T47D (cell line): ENCODE measurements around the gene LYPD3.

Experiments
- DNase-seq, 2 experiments: peaks; one replicate each; pipeline versions ENCODE4 v3.0.0 to v3.0.0-alpha.2; 2011 to 2012; ENCODE audit warnings: low read depth in 1 of 2, low spot score in 1 of 2
- JUND ChIP-seq: IDR thresholded peaks from 2 replicates; pipeline ENCODE4 v1.6.1; 2012; ENCODE audit warnings: low read depth
- in situ Hi-C: cut with HindIII; loops from 2 replicates; pipeline ENCODE4 v1.10.0; 2016; ENCODE audit warnings: low sequenced_read_pairs, low pct_unique_long_range_greater_than_20kb

Gene LYPD3

GRCh38 chr19:43464134-43464775 lies 1.2 kb downstream of the LYPD3 start:
- DNase-seq = no peak
- no peak for TF ChIP-seq JUND
- in situ Hi-C loops = no loop called here

- in situ Hi-C loops = no loop called here
- peak; percentile 80 to 93 for DNase-seq
- no peak for TF ChIP-seq JUND
These were observed 1.9 kb downstream of the LYPD3 start for GRCh38 chr19:43463381-43464133.

- TF ChIP-seq JUND = no peak
- DNase-seq = peak in 1 of 2 experiments; percentile 96
- in situ Hi-C loops = no loop called here
These were observed 2.5 kb downstream of the LYPD3 start for GRCh38 chr19:43462785-43463380.

- in situ Hi-C loops = no loop called here
- no peak for TF ChIP-seq JUND
- DNase-seq = no peak
These were observed 3.0 kb downstream of the LYPD3 start for GRCh38 chr19:43462383-43462782.

GRCh38 chr19:43461303-43461702 lies 4.1 kb downstream of the LYPD3 start:
- no peak for TF ChIP-seq JUND
- no peak for DNase-seq
- in situ Hi-C loops = no loop called here

GRCh38 chr19:43460362-43461016 lies 4.9 kb downstream of the LYPD3 start:
- no peak for DNase-seq
- in situ Hi-C loops = no loop called here

GRCh38 chr19:43457809-43458208 lies 7.6 kb downstream of the LYPD3 start:
- TF ChIP-seq JUND = no peak
- in situ Hi-C loops = no loop called here
- DNase-seq = no peak

More at GRCh38 chr19:43460362-43461016, 4.9 kb downstream of the LYPD3 start:
- no peak for TF ChIP-seq JUND

- TF ChIP-seq JUND = no peak; the same call in 1 of the 2 replicates
These were observed 9.9 kb downstream of the LYPD3 start for GRCh38 chr19:43455321-43456113.

GRCh38 chr19:43454031-43454430 lies 11.4 kb downstream of the LYPD3 start:
- no peak for TF ChIP-seq JUND
- DNase-seq = no peak
- in situ Hi-C loops = no loop called here

More at GRCh38 chr19:43455321-43456113, 9.9 kb downstream of the LYPD3 start:
- in situ Hi-C loops = no loop called here
- DNase-seq = peak in 1 of 2 experiments; percentile 87

- in situ Hi-C loops = no loop called here
These were observed 12.8 kb downstream of the LYPD3 start for GRCh38 chr19:43452582-43452981.

GRCh38 chr19:43450545-43450997 lies 14.8 kb downstream of the LYPD3 start:
- in situ Hi-C loops = no loop called here
- TF ChIP-seq JUND = no peak
- no peak for DNase-seq

More at GRCh38 chr19:43452582-43452981, 12.8 kb downstream of the LYPD3 start:
- TF ChIP-seq JUND = no peak
- no peak for DNase-seq

GRCh38 chr19:43447655-43448054 lies 17.8 kb downstream of the LYPD3 start:
- TF ChIP-seq JUND = no peak

More at GRCh38 chr19:43447655-43448054, 17.8 kb downstream of the LYPD3 start:
- DNase-seq = no peak
- in situ Hi-C loops = no loop called here
